Measurements from ENCODE around the gene TRAPPC14. TPM values are rescaled to one million over a fixed set of nuclear protein-coding genes. Genes with fewer than 3 reads are reported as not detected.
"Not testable (repeated sequence)": the region's sequence is repeated elsewhere in the genome, so short reads cannot be mapped to it uniquely, and the experiment has no call there.

TRAPPC14 gene
- total RNA-seq = 54.6 TPM
- 1 to 10 TPM; 2.3 to 4.3 (median 3.9) TPM for polyA plus RNA-seq

GRCh38 chr7:100158229-100159098 lies at the start of gene TRAPPC14:
TRAPPC14 (minus strand) TSS chr7:100158723; CDS start chr7:100158499, 224 bp downstream.
- ATAC-seq (ENCODE audit: low read depth in 2 of 2) (peak; percentile 87), DNase-seq (peak; percentile 88 to 92 (median 89))
- Mint-ChIP-seq H3K4me3 (peak within 1 kb of the TSS; percentile 91 to 98 (median 92)), H3K4me1 (peaks cover 5 to 82% (median 37%) of the 10 kb centered on the region in 4 donors), H3K27ac (peak within 1 kb of the TSS; percentile 88 to 96 (median 89)), H3K27me3 (peaks cover 4% of the 10 kb centered on the region), H3K9me3 (no peaks in the 10 kb centered on the region), H3K36me3 (peaks cover 8% of the 10 kb centered on the region)
- Histone ChIP-seq H3K4me1 (ENCODE audit: control insufficient read depth, insufficient read depth, low read length, poor library complexity, severe bottlenecking) (peaks cover 50% of the 10 kb centered on the region), H3K27me3 (ENCODE audit: control insufficient read depth, insufficient read depth, low read length) (no peaks in the 10 kb centered on the region), H3K4me3 (ENCODE audit: low read depth, low read length) (peak within 1 kb of the TSS; percentile 84), H3K27ac (ENCODE audit: insufficient read depth, low read length, poor library complexity, severe bottlenecking) (peak within 1 kb of the TSS; percentile 85), H3K9me3 (ENCODE audit: control insufficient read depth in 2 of 2, low read length in 2 of 2) (no peaks in the 10 kb centered on the region), H3K36me3 (ENCODE audit: control insufficient read depth, insufficient read depth, low read length) (peaks cover 34% of the 10 kb centered on the region)

GRCh38 chr7:100204454-100204853 lies 45.9 kb upstream of the TRAPPC14 start:
- DNase-seq (no peak), ATAC-seq (ENCODE audit: low read depth in 2 of 2) (no peak)
- Mint-ChIP-seq H3K9me3 (no peaks in the 10 kb centered on the region), H3K36me3 (peaks cover 8% of the 10 kb centered on the region), H3K27ac (no peak overlapping the region), H3K4me3 (no peak overlapping the region), H3K27me3 (peaks cover 9% of the 10 kb centered on the region), H3K4me1 (peaks cover 13 to 21% (median 14%) of the 10 kb centered on the region in 4 donors)
- H3K27ac ChIP-seq (ENCODE audit: insufficient read depth, low read length, poor library complexity, severe bottlenecking) = no peak overlapping the region
- H3K4me1 ChIP-seq (ENCODE audit: control insufficient read depth, insufficient read depth, low read length, poor library complexity, severe bottlenecking) = peaks cover 12% of the 10 kb centered on the region
- no peak overlapping the region for H3K4me3 ChIP-seq (ENCODE audit: low read depth, low read length)
- no peaks in the 10 kb centered on the region for H3K9me3 ChIP-seq (ENCODE audit: control insufficient read depth in 2 of 2, low read length in 2 of 2)
- H3K36me3 ChIP-seq (ENCODE audit: control insufficient read depth, insufficient read depth, low read length) = no peaks in the 10 kb centered on the region
- H3K27me3 ChIP-seq (ENCODE audit: control insufficient read depth, insufficient read depth, low read length) = no peaks in the 10 kb centered on the region

- DNase-seq = no peak
- Histone ChIP-seq H3K27ac (ENCODE audit: insufficient read depth, low read length, poor library complexity, severe bottlenecking) (no peak overlapping the region), H3K4me3 (ENCODE audit: low read depth, low read length) (no peak overlapping the region), H3K4me1 (ENCODE audit: control insufficient read depth, insufficient read depth, low read length, poor library complexity, severe bottlenecking) (no peaks in the 10 kb centered on the region), H3K9me3 (ENCODE audit: control insufficient read depth in 2 of 2, low read length in 2 of 2) (no peaks in the 10 kb centered on the region), H3K36me3 (ENCODE audit: control insufficient read depth, insufficient read depth, low read length) (no peaks in the 10 kb centered on the region), H3K27me3 (ENCODE audit: control insufficient read depth, insufficient read depth, low read length) (no peaks in the 10 kb centered on the region)
- Mint-ChIP-seq H3K9me3 (no peaks in the 10 kb centered on the region), H3K27me3 (peaks cover 12% of the 10 kb centered on the region), H3K4me1 (peaks cover 0 to 2% (median 0%) of the 10 kb centered on the region in 4 donors), H3K27ac (no peak overlapping the region), H3K4me3 (no peak overlapping the region), H3K36me3 (peaks cover 19% of the 10 kb centered on the region)
- ATAC-seq (ENCODE audit: low read depth in 2 of 2) = no peak
Observed at GRCh38 chr7:100200693-100201092, 42.2 kb upstream of the TRAPPC14 start.

- Mint-ChIP-seq H3K9me3 (no peaks in the 10 kb centered on the region), H3K4me1 (peaks cover 0 to 2% (median 0%) of the 10 kb centered on the region in 4 donors), H3K36me3 (peaks cover 15% of the 10 kb centered on the region), H3K27me3 (peaks cover 12% of the 10 kb centered on the region), H3K4me3 (no peak overlapping the region), H3K27ac (no peak overlapping the region)
- DNase-seq (no peak), ATAC-seq (ENCODE audit: low read depth in 2 of 2) (no peak)
- H3K27ac ChIP-seq (ENCODE audit: insufficient read depth, low read length, poor library complexity, severe bottlenecking) = no peak overlapping the region
- H3K27me3 ChIP-seq (ENCODE audit: control insufficient read depth, insufficient read depth, low read length) = no peaks in the 10 kb centered on the region
- H3K36me3 ChIP-seq (ENCODE audit: control insufficient read depth, insufficient read depth, low read length) = no peaks in the 10 kb centered on the region
- no peak overlapping the region for H3K4me3 ChIP-seq (ENCODE audit: low read depth, low read length)
- no peaks in the 10 kb centered on the region for H3K9me3 ChIP-seq (ENCODE audit: control insufficient read depth in 2 of 2, low read length in 2 of 2)
- H3K4me1 ChIP-seq (ENCODE audit: control insufficient read depth, insufficient read depth, low read length, poor library complexity, severe bottlenecking) = no peaks in the 10 kb centered on the region
Observed at GRCh38 chr7:100198266-100198665, 39.7 kb upstream of the TRAPPC14 start.

- not testable (repeated sequence) for DNase-seq; ATAC-seq (ENCODE audit: low read depth in 2 of 2); H3K36me3 ChIP-seq (ENCODE audit: control insufficient read depth, insufficient read depth, low read length); H3K27me3 ChIP-seq (ENCODE audit: control insufficient read depth, insufficient read depth, low read length); H3K4me3 ChIP-seq (ENCODE audit: low read depth, low read length); H3K9me3 Mint-ChIP-seq; H3K27ac ChIP-seq (ENCODE audit: insufficient read depth, low read length, poor library complexity, severe bottlenecking); H3K9me3 ChIP-seq (ENCODE audit: control insufficient read depth in 2 of 2, low read length in 2 of 2); H3K4me1 ChIP-seq (ENCODE audit: control insufficient read depth, insufficient read depth, low read length, poor library complexity, severe bottlenecking); H3K4me3 Mint-ChIP-seq; H3K27ac Mint-ChIP-seq
- Mint-ChIP-seq H3K4me1 (peaks cover 0 to 14% (median 3%) of the 10 kb centered on the region in 4 donors), H3K36me3 (peaks cover 11% of the 10 kb centered on the region), H3K27me3 (peaks cover 11% of the 10 kb centered on the region)
Observed at GRCh38 chr7:100195901-100196322, 37.4 kb upstream of the TRAPPC14 start.

- no peaks in the 10 kb centered on the region for H3K9me3 ChIP-seq (ENCODE audit: control insufficient read depth in 2 of 2, low read length in 2 of 2)
- Mint-ChIP-seq H3K27me3 (peaks cover 8% of the 10 kb centered on the region), H3K9me3 (no peaks in the 10 kb centered on the region), H3K27ac (no peak overlapping the region), H3K4me3 (no peak overlapping the region), H3K36me3 (peaks cover 11% of the 10 kb centered on the region), H3K4me1 (peaks cover under 1 to 18% (median 8%) of the 10 kb centered on the region in 4 donors)
- no peaks in the 10 kb centered on the region for H3K27me3 ChIP-seq (ENCODE audit: control insufficient read depth, insufficient read depth, low read length)
- DNase-seq (no peak), ATAC-seq (ENCODE audit: low read depth in 2 of 2) (no peak)
- H3K4me3 ChIP-seq (ENCODE audit: low read depth, low read length) = no peak overlapping the region
- no peaks in the 10 kb centered on the region for H3K36me3 ChIP-seq (ENCODE audit: control insufficient read depth, insufficient read depth, low read length)
- no peaks in the 10 kb centered on the region for H3K4me1 ChIP-seq (ENCODE audit: control insufficient read depth, insufficient read depth, low read length, poor library complexity, severe bottlenecking)
- H3K27ac ChIP-seq (ENCODE audit: insufficient read depth, low read length, poor library complexity, severe bottlenecking) = no peak overlapping the region
Observed at GRCh38 chr7:100195222-100195621, 36.7 kb upstream of the TRAPPC14 start.

GRCh38 chr7:100192969-100193368 lies 34.4 kb upstream of the TRAPPC14 start:
- H3K27ac Mint-ChIP-seq = peak overlapping the region in 2 of 3 donors; percentile 27 to 71
- H3K27ac ChIP-seq (ENCODE audit: insufficient read depth, low read length, poor library complexity, severe bottlenecking) = no peak overlapping the region

More at GRCh38 chr7:100192969-100193368, 34.4 kb upstream of the TRAPPC14 start:
- no peaks in the 10 kb centered on the region for H3K36me3 ChIP-seq (ENCODE audit: control insufficient read depth, insufficient read depth, low read length)
- H3K4me3 ChIP-seq (ENCODE audit: low read depth, low read length) = no peak overlapping the region
- DNase-seq = no peak
- no peak for ATAC-seq (ENCODE audit: low read depth in 2 of 2)
- H3K9me3 ChIP-seq (ENCODE audit: control insufficient read depth in 2 of 2, low read length in 2 of 2) = no peaks in the 10 kb centered on the region
- no peaks in the 10 kb centered on the region for H3K9me3 Mint-ChIP-seq
- H3K27me3 ChIP-seq (ENCODE audit: control insufficient read depth, insufficient read depth, low read length) = no peaks in the 10 kb centered on the region
- H3K4me3 Mint-ChIP-seq = no peak overlapping the region
- peaks cover 4% of the 10 kb centered on the region for H3K36me3 Mint-ChIP-seq
- peaks cover 6 to 25% (median 11%) of the 10 kb centered on the region in 4 donors for H3K4me1 Mint-ChIP-seq
- peaks cover 4% of the 10 kb centered on the region for H3K27me3 Mint-ChIP-seq
- no peaks in the 10 kb centered on the region for H3K4me1 ChIP-seq (ENCODE audit: control insufficient read depth, insufficient read depth, low read length, poor library complexity, severe bottlenecking)
